Transverse colon (tissue), 3 donors: ENCODE measurements around the gene OR10G4.

Source experiments
- POLR2A ChIP-seq: fragments of 450-650 bp; IDR thresholded peaks from one replicate; pipeline ENCODE4 v1.6.1; 2016; ENCODE audit warnings: antibody characterized with exemption, mild to moderate bottlenecking, moderate library complexity
- POLR2AphosphoS5 ChIP-seq, 3 donors: sonication (generic); formaldehyde crosslinking; IDR thresholded peaks; one replicate each; pipeline ENCODE4 v1.6.1; 2016; ENCODE audit warnings: antibody characterized with exemption in 3 of 3

GRCh38 chr11:123976770-123977560 lies 35.8 kb upstream of the OR10G4 start:
- TF ChIP-seq POLR2A = no peak
- no peak for TF ChIP-seq POLR2AphosphoS5 (IDR thresholded peaks at IDR 0.05)
